IPS-15b (cell line): ENCODE data around the gene HTRA1.

Source experiments
- H3K27me3 ChIP-seq: one replicate; pipeline ENCODE4 v1.6.1; 2013; ENCODE audit warnings: low read length; ENCODE audit not compliant: control insufficient read depth, insufficient read depth
- H3K36me3 ChIP-seq: one replicate; pipeline ENCODE4 v1.6.1; 2013; ENCODE audit warnings: low read length; ENCODE audit not compliant: control insufficient read depth, insufficient read depth
- H3K4me1 ChIP-seq: one replicate; pipeline ENCODE4 v1.6.1; 2013; ENCODE audit warnings: mild to moderate bottlenecking, low read length; ENCODE audit not compliant: control insufficient read depth, insufficient read depth
- H3K4me3 ChIP-seq: one replicate; pipeline ENCODE4 v1.5.1; 2013; ENCODE audit warnings: low read depth, low read length
- H3K9ac ChIP-seq: one replicate; pipeline ENCODE4 v1.6.1; 2013; ENCODE audit warnings: low read depth, mild to moderate bottlenecking, low read length
- H3K9me3 ChIP-seq: one replicate; pipeline ENCODE4 v1.6.1; 2013; ENCODE audit warnings: mild to moderate bottlenecking, low read length; ENCODE audit not compliant: control insufficient read depth, insufficient read depth

HTRA1 gene

DNA sequence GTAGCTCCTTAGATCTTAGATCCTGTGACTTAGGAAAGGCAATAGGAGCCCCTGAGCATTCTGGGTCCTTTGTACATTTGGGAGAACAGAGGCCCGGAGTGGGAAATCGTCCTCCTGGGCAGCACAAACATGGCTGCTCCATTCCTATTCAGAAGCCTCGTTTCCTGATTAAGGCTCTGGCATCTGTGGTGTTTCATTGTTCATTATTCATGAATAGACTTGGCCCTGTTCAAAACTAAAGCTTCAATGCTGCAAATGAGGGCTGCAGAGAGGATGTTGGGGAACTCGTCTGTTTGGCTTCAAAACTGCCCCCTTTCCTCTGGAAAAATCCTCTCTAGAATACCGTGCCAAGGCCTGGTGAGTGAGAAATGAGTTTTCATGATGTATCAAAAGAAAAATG, 3.4 kb upstream of the HTRA1 start:
- Histone ChIP-seq H3K9ac (no peak overlapping the region), H3K27me3 (peaks cover 35% of the 10 kb centered on the region), H3K9me3 (no peaks in the 10 kb centered on the region), H3K4me1 (peaks cover 3% of the 10 kb centered on the region), H3K4me3 (no peak overlapping the region), H3K36me3 (no peaks in the 10 kb centered on the region)

GRCh38 chr10:122458693-122459092, 2.7 kb upstream of the HTRA1 start:
- peaks cover 3% of the 10 kb centered on the region for H3K4me1 ChIP-seq
- H3K9ac ChIP-seq, result no peak overlapping the region
- H3K9me3 ChIP-seq, result no peaks in the 10 kb centered on the region
- no peaks in the 10 kb centered on the region for H3K36me3 ChIP-seq
- H3K27me3 ChIP-seq, result peaks cover 43% of the 10 kb centered on the region
- H3K4me3 ChIP-seq, result no peak overlapping the region

GRCh38 chr10:122459561-122460273, 1.6 kb upstream of the HTRA1 start:
- Histone ChIP-seq H3K9ac (no peak overlapping the region), H3K4me1 (peaks cover 3% of the 10 kb centered on the region), H3K36me3 (no peaks in the 10 kb centered on the region), H3K9me3 (no peaks in the 10 kb centered on the region), H3K4me3 (no peak overlapping the region), H3K27me3 (peaks cover 53% of the 10 kb centered on the region)

DNA sequence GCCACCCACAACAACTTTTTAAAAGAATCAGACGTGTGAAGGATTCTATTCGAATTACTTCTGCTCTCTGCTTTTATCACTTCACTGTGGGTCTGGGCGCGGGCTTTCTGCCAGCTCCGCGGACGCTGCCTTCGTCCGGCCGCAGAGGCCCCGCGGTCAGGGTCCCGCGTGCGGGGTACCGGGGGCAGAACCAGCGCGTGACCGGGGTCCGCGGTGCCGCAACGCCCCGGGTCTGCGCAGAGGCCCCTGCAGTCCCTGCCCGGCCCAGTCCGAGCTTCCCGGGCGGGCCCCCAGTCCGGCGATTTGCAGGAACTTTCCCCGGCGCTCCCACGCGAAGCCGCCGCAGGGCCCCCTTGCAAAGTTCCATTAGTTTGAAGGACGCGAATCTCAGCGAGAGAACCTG, 461 bp upstream of the HTRA1 start:
- Histone ChIP-seq H3K9me3 (no peaks in the 10 kb centered on the region), H3K9ac (no peak overlapping the region), H3K36me3 (no peaks in the 10 kb centered on the region), H3K4me3 (peak overlapping the region; percentile 45), H3K4me1 (peaks cover 3% of the 10 kb centered on the region), H3K27me3 (peaks cover 62% of the 10 kb centered on the region)

- H3K4me1 ChIP-seq, result peaks cover 3% of the 10 kb centered on the region
- H3K4me3 ChIP-seq, result peak overlapping the region; percentile 41
- no peaks in the 10 kb centered on the region for H3K9me3 ChIP-seq
- H3K27me3 ChIP-seq, result peaks cover 62% of the 10 kb centered on the region
- no peaks in the 10 kb centered on the region for H3K36me3 ChIP-seq
- no peak overlapping the region for H3K9ac ChIP-seq
Measured at GRCh38 chr10:122461729-122462532, 578 bp downstream of the HTRA1 start.

- no peaks in the 10 kb centered on the region for H3K36me3 ChIP-seq
- peaks cover 62% of the 10 kb centered on the region for H3K27me3 ChIP-seq
- H3K4me3 ChIP-seq, result peak overlapping the region; percentile 41
- no peak overlapping the region for H3K9ac ChIP-seq
- H3K4me1 ChIP-seq, result peaks cover 3% of the 10 kb centered on the region
- H3K9me3 ChIP-seq, result no peaks in the 10 kb centered on the region
Measured at GRCh38 chr10:122462533-122463465, 1.4 kb downstream of the HTRA1 start.

DNA sequence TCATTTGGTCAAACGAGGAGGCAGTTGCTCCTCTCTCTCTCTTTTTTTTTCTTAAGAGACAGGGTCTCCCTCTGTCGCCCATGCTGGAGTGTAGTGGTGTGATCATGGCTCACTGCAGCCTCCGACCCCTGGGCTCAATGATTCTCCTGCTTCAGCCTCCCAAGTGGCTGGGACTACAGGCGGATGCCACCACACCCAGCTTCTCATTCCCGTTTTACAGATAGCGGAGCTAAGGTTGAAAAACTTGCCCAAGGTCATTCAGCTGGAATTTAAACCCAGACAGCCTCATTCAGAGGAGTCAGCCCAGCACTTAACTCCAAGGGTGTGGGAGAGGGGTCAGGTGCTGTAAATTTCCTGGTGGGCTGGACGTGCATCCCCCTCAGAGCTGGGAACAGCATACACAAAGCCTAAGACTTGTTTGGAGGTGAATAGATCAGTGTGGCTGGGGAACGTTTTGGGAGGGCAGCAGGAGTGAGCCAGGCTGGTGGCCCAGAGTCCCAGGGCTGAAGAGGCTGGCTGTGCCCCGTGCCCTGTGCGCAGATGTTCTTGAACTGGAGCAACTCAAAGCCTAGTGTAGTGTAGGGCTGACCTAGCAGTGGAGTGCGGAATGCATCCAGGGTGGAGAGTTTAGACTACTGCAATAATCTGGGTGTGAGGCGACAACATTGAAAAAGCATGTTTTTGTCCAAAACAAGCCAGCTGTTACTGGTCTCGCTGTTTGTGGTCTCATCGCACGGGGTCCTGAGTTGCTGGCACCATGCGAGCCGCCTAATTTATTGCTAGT, 2.3 kb downstream of the HTRA1 start:
- no peak overlapping the region for H3K4me3 ChIP-seq
- H3K27me3 ChIP-seq, result peaks cover 60% of the 10 kb centered on the region

GRCh38 chr10:122464250-122464510, 2.8 kb downstream of the HTRA1 start:
- H3K27me3 ChIP-seq, result peaks cover 55% of the 10 kb centered on the region
- H3K9ac ChIP-seq, result no peak overlapping the region
- H3K4me1 ChIP-seq, result peaks cover 3% of the 10 kb centered on the region
- no peak overlapping the region for H3K4me3 ChIP-seq
- H3K9me3 ChIP-seq, result no peaks in the 10 kb centered on the region
- no peaks in the 10 kb centered on the region for H3K36me3 ChIP-seq

More for the DNA sequence above, 2.3 kb downstream of the HTRA1 start:
- H3K4me1 ChIP-seq, result peaks cover 3% of the 10 kb centered on the region
- H3K36me3 ChIP-seq, result no peaks in the 10 kb centered on the region
- no peaks in the 10 kb centered on the region for H3K9me3 ChIP-seq
- H3K9ac ChIP-seq, result no peak overlapping the region

DNA sequence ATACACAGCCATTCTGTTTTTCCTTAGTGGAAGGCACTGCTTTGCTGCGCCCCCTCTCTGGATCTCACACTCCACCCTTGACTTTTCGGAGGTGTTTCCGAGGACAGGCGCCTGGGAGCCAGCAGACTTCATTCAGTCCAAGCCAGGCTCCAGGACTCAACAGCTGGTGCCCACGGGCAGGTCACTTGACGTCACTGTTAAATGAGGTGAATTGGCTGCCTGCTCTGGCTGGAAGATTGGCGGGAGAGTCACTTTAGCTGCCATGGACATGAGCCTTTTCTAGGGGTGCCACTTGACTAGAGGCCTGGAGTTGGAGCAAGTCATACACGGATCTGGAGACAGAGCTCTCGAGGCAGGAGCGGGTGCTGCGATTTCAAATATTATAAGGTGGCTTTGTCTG, 3.2 kb downstream of the HTRA1 start:
- Histone ChIP-seq H3K36me3 (no peaks in the 10 kb centered on the region), H3K27me3 (peaks cover 52% of the 10 kb centered on the region), H3K9ac (no peak overlapping the region), H3K4me1 (peaks cover 3% of the 10 kb centered on the region), H3K4me3 (no peak overlapping the region), H3K9me3 (no peaks in the 10 kb centered on the region)

DNA sequence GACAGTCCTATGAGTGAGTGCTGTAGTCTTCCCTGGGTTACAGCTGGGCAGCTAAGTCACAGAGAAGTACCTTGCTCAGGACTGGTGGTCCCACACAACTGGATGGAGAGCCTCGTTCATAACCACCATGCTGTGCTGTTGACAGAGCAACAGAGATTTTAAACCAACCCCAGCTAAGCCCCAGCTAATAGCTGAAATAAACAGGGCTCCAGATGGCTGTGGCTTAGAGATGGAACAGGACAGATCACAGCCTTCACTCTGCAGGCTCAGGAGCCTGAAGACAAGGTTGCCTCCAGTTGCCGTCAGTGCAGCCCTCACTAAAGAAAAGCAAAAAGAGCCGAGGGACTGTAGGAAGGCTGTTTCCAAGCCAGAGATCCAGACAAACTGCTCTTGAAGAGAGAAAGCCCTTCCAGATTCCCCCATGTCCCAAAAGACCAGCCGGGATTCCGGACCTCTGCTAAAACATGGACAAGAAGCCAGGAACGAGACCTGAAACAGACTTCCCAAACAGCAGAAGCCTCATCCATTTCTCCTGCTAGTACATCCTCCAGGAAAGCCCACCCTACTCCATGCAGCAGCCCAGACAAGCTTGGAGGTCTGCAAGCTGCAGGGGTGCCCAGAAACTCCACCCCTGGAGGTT, 4.2 kb downstream of the HTRA1 start:
- H3K9me3 ChIP-seq, result no peaks in the 10 kb centered on the region
- peaks cover 44% of the 10 kb centered on the region for H3K27me3 ChIP-seq
- no peak overlapping the region for H3K9ac ChIP-seq
- peaks cover 3% of the 10 kb centered on the region for H3K4me1 ChIP-seq
- no peaks in the 10 kb centered on the region for H3K36me3 ChIP-seq
- no peak overlapping the region for H3K4me3 ChIP-seq

GRCh38 chr10:122466951-122467381, 5.6 kb downstream of the HTRA1 start:
- peaks cover 3% of the 10 kb centered on the region for H3K4me1 ChIP-seq
- H3K9ac ChIP-seq, result no peak overlapping the region
- peaks cover 36% of the 10 kb centered on the region for H3K27me3 ChIP-seq

More at GRCh38 chr10:122466951-122467381, 5.6 kb downstream of the HTRA1 start:
- H3K9me3 ChIP-seq, result no peaks in the 10 kb centered on the region
- H3K36me3 ChIP-seq, result no peaks in the 10 kb centered on the region
- no peak overlapping the region for H3K4me3 ChIP-seq
